Measurements from ENCODE around the gene MUC12. TPM values are rescaled to one million over a fixed set of nuclear protein-coding genes. Genes with fewer than 3 reads are reported as not detected.
"Not testable (repeated sequence)": the region's sequence is repeated elsewhere in the genome, so short reads cannot be mapped to it uniquely, and the experiment has no call there.

MUC12 gene
- total and polyA plus RNA-seq, 7 donors = 0.02 to 0.13 (median 0.09) TPM; not detected in 4

- no peak overlapping the region for H3K4me3 ChIP-seq
- no peaks in the 10 kb centered on the region for H3K9me3 ChIP-seq
- H3K27me3 ChIP-seq (ENCODE audit: insufficient read depth in 3 of 3, low read length in 2 of 3) = no peaks in the 10 kb centered on the region
- intact Hi-C loops (cut with DNase I) = no loop called here
- no peak overlapping the region for H3K27ac ChIP-seq
- ATAC-seq (no peak), DNase-seq (no peak)
- 52 to 53% (median 53%) methylated on average over 4 of the region's 4 CpGs for WGBS, 3 donors
- no peaks in the 10 kb centered on the region for H3K36me3 ChIP-seq (ENCODE audit: insufficient read depth in 1 of 2, low read depth in 1 of 2)
- no peak for TF ChIP-seq CTCF (IDR thresholded peaks at IDR 0.05)
- H3K4me1 ChIP-seq = no peaks in the 10 kb centered on the region
These were observed 35.6 kb upstream of the MUC12 start for GRCh38 chr7:100933734-100934133.

- DNase-seq; H3K9me3 ChIP-seq; H3K27ac ChIP-seq; H3K4me1 ChIP-seq; H3K27me3 ChIP-seq (ENCODE audit: insufficient read depth in 3 of 3, low read length in 2 of 3); ATAC-seq; H3K36me3 ChIP-seq (ENCODE audit: insufficient read depth in 1 of 2, low read depth in 1 of 2); intact Hi-C loops (cut with DNase I); H3K4me3 ChIP-seq: not testable (repeated sequence)
- WGBS, 3 donors = 68 to 80% (median 77%) methylated on average over 2 of the region's 2 CpGs
These were observed 34.0 kb upstream of the MUC12 start for GRCh38 chr7:100935381-100935780.

- intact Hi-C loops (cut with DNase I); H3K4me1 ChIP-seq; H3K4me3 ChIP-seq; DNase-seq; H3K27me3 ChIP-seq (ENCODE audit: insufficient read depth in 3 of 3, low read length in 2 of 3); H3K9me3 ChIP-seq; H3K27ac ChIP-seq; ATAC-seq; H3K36me3 ChIP-seq (ENCODE audit: insufficient read depth in 1 of 2, low read depth in 1 of 2): not testable (repeated sequence)
- 88 to 91% (median 88%) methylated on average over 7 of the region's 7 CpGs for WGBS, 3 donors
These were observed 33.2 kb upstream of the MUC12 start for GRCh38 chr7:100936167-100936566.

GRCh38 chr7:100942045-100942774 is 27.2 kb upstream of the MUC12 start:
- no peak for ATAC-seq

GRCh38 chr7:100943693-100944092 is 25.7 kb upstream of the MUC12 start:
- Histone ChIP-seq H3K36me3 (ENCODE audit: insufficient read depth in 1 of 2, low read depth in 1 of 2) (no peaks in the 10 kb centered on the region), H3K4me3 (no peak overlapping the region), H3K27ac (no peak overlapping the region), H3K27me3 (ENCODE audit: insufficient read depth in 3 of 3, low read length in 2 of 3) (peaks cover 0 to 3% (median 0%) of the 10 kb centered on the region in 3 donors), H3K9me3 (peaks cover 4% of the 10 kb centered on the region), H3K4me1 (no peaks in the 10 kb centered on the region)
- TF ChIP-seq CTCF (IDR thresholded peaks at IDR 0.05) = no peak
- intact Hi-C loops (cut with DNase I) = no loop called here
- ATAC-seq (no peak), DNase-seq (no peak)
- WGBS, 3 donors = 83 to 84% (median 83%) methylated on average over 5 of the region's 5 CpGs

More at GRCh38 chr7:100942045-100942774, 27.2 kb upstream of the MUC12 start:
- no peak overlapping the region for H3K27ac ChIP-seq
- intact Hi-C loops (cut with DNase I) = no loop called here
- WGBS, 3 donors = 71 to 74% (median 73%) methylated on average over 9 of the region's 9 CpGs
- no peak for TF ChIP-seq CTCF (IDR thresholded peaks at IDR 0.05)
- H3K4me1 ChIP-seq = no peaks in the 10 kb centered on the region
- DNase-seq = no peak
- no peaks in the 10 kb centered on the region for H3K36me3 ChIP-seq (ENCODE audit: insufficient read depth in 1 of 2, low read depth in 1 of 2)
- H3K9me3 ChIP-seq = peaks cover 4% of the 10 kb centered on the region
- H3K4me3 ChIP-seq = no peak overlapping the region
- H3K27me3 ChIP-seq (ENCODE audit: insufficient read depth in 3 of 3, low read length in 2 of 3) = peaks cover 0 to 3% (median 0%) of the 10 kb centered on the region in 3 donors
